ENCODE results near the gene MARCHF9.
"Not testable (repeated sequence)": the region's sequence is repeated elsewhere in the genome, so short reads cannot be mapped to it uniquely, and the experiment has no call there.

Gene MARCHF9, protein sequence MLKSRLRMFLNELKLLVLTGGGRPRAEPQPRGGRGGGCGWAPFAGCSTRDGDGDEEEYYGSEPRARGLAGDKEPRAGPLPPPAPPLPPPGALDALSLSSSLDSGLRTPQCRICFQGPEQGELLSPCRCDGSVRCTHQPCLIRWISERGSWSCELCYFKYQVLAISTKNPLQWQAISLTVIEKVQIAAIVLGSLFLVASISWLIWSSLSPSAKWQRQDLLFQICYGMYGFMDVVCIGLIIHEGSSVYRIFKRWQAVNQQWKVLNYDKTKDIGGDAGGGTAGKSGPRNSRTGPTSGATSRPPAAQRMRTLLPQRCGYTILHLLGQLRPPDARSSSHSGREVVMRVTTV

DNA sequence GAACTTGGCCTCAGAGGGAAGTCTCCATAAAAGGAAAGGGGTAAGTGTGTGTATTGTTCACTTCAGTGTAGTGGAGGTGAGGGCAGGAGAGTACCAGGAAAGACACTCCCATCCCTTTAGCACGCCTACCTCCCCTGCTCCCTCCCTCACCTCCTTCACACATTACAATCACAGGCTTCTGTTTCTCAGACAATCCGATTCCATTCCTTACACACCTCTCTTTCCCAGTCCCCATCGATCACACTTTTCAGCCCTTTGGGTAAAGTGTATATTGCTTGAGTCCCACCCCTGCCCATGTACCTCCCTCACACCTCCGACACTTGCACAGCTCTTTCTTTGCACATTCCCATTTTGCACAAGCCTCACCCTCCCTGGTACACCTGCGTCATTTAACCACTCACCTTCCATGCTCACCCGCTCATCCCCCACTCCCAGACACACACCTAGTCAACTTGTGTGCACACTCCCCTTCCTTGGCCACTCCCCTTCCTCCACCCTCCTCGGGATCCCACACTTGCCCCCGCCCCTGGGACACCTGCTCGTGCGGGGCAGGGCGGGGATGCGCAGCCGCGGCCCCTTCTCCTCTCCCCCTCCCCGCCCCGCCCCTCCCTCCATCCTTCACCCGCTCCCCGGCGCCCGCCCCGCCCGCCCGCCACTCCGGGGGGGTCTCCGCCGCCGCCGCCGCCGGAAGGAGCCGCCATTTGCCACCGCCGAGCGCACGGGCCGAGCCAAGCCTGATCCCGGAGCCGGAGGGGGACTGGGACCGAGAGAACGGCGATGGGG, at the start of gene MARCHF9:
MARCHF9 (plus strand) TSS at position 693 of the 783 bp plus-strand sequence. CDS start 426 bp downstream, outside the sequence.
- peak; percentile 91 to 94 for DNase-seq

DNA sequence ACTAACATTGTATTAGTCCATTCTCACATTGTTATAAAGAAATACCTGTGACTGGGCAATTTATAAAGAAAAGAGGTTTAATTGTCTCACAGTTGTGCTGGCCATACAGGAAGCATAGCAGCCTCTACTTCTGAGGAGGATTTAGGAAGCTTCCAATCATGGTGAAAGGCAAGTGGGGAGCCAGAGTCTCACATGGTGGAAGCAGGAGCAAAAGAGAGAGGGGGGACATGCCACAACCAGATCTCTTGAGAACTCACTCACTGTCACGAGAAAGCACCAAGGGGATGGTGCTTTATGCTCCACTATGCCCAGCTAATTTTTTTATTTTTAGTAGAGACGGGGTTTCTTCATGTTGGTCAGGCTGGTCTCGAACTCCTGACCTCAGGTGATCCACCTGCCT, 47.7 kb upstream of the MARCHF9 start:
- no peak for DNase-seq

DNA sequence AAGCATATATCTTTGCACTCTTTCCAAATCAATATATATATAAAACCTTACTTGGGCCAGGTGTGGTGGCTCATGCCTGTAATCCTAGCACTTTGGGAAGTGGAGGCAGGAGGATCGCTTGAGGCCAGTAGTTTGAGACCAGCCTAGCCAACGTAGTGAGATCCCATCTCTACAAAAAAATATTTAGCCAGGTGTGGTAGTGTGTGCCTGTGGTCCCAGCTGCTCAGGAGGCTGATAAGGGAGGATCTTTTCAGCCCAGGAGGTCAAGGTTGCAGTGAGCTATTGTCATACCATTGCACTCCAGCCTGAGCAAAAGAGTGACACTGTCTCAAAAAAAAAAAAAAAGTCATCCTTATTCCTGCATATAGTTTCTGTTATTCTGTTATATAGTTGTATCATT, 46.6 kb upstream of the MARCHF9 start:
- no peak for DNase-seq

DNA sequence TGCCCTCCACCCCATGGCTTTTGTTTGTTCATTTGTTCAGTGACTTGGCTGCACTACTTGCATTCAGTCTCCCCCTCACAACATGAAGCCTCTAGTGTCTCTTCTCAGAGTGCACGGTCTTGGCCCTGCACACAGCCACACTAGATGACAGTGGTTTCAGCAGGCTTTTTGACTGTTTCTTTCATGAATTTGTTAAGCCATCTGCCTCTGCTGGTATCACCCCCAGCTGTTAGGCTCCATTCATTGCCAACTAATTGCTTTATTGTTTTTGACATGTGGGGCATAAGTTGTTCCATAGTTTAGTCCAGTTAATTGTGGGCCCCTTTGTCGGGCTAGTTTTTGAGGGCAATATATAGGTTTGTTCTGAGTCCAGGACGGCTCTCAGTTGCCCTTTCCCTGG, 42.2 kb upstream of the MARCHF9 start:
- DNase-seq: no peak

DNA sequence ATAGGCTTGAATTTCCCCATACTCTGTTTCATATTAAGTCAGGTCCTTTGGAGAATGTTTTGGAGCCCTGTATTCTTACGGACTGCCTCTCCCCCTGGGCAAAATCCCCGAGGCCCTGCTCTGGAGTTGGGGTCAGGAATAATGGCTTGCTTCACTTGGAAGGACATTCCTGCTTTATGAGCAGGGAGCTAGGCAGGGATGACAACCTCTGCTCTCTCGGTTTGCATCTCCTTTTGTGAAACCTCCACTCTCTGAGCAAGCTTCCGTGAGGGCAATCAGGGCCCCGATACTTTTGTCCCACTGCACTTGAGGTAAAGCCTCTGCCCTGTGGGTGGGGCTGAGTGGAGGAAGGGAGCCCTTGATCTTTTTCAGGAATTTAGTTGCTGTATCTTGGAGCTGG, 41.7 kb upstream of the MARCHF9 start:
- DNase-seq: no peak

DNA sequence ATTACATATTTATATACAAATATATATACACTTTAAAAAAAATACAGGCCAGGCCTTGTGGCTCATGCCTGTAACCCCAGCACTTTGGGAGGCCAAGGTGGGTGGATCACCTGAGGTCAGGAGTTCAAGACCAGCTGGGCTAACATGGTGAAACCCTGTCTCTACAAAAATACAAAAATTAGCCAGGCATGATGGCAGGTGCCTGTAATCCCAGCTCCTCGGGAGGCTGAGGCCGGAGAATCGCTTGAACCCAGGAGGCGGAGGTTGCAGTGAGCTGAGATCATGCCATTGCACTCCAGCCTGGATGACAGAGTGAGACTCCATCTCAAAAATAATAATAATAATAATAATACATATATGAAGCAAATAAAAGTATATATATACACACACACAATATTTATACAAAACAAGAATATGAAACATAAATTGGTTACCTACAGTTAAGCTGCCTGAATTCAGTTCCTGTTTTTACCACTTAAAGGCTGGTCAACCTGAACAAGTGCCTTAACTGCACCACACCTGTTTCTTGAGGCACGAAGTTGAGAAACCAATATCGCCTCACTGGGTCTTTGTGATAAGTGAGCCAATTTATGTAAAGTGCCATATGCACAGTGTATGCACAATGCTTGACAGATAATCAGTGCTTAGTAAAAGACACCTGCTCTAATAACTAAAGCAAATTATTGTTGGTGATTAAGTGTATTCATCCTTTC, 39.7 kb upstream of the MARCHF9 start:
- DNase-seq: not testable (repeated sequence)

DNA sequence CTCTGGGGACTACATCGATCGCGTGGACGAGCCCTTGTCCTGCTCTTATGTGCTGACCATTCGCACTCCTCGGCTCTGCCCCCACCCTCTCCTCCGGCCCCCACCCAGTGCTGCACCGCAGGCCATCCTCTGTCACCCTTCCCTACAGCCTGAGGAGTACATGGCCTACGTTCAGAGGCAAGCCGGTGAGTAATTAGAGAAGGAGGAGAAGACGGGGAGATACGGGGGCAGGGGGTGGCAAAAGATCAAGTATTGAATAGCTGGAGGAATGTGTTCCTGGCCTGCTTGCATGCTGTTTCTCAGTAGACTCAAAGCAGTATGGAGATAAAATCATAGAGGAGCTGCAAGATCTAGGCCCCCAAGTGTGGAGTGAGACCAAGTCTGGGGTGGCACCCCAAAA, 39.1 kb upstream of the MARCHF9 start:
- DNase-seq: no peak

DNA sequence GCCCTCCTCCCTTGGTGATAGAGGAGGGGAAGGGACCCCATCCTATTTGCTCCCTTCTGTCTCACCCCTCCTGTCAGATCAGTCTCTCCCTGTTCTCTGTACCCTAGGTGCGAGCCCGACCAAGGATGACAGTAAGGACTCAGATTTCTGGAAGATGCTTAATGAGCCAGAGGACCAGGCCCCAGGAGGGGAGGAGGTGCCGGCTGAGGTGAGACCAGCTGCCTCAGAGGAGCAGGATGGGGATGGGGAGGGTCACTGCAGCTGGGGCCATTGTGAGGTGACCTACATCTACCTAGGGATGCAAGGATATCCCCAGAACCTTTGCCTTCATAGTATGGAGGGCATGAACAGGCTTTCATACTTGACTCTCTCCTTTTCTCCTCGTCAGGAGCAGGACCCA, 38.6 kb upstream of the MARCHF9 start:
- no peak for DNase-seq

DNA sequence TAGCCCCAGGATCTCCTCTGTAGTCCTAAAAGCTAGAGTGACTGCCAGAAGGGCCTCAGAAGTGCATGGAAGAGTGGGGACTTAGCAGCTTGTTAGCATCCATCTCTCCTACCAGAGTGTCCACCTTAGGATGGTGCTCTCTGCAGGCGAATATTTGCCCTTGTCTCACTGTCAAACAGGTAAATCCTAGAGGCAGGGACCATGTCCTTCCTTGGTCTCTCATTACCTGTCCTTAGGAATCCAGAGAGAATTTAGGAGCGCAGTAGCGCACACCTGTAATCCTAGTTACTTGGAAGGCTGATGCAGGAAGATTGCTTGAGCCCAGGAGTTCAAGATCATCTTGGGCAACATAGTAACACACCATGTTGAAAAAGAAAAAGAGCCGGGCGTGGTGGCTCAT, 37.8 kb upstream of the MARCHF9 start:
- no peak for DNase-seq

DNA sequence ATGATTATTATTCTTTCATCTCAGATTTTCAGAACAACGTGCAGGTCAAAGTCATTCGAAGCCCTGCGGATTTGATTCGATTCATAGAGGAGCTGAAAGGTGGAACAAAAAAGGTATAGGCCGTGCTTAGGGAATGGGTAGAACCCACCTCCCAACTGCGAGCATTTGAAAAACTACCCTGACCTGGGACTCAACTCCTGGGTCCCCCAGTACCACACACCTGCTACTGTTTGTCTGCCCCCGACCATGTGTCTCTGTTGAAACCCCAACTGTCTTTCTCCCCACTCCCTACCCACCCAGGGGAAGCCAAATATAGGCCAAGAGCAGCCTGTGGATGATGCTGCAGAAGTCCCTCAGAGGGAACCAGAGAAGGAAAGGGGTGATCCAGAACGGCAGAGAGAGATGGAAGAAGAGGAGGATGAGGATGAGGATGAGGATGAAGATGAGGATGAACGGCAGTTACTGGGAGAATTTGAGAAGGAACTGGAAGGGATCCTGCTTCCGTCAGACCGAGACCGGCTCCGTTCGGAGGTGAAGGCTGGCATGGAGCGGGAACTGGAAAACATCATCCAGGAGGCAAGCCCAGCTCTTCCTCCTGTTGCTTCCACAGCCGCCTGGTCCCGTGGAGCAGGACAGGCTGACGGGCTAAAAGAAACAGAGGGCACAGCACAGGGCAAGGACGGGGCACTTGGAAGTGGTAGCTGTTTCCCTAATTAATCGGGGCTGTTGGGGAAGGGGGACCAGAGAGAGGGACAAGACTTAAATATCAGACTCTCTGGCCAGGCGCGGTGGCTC, 36.9 kb upstream of the MARCHF9 start:
- no peak for DNase-seq

DNA sequence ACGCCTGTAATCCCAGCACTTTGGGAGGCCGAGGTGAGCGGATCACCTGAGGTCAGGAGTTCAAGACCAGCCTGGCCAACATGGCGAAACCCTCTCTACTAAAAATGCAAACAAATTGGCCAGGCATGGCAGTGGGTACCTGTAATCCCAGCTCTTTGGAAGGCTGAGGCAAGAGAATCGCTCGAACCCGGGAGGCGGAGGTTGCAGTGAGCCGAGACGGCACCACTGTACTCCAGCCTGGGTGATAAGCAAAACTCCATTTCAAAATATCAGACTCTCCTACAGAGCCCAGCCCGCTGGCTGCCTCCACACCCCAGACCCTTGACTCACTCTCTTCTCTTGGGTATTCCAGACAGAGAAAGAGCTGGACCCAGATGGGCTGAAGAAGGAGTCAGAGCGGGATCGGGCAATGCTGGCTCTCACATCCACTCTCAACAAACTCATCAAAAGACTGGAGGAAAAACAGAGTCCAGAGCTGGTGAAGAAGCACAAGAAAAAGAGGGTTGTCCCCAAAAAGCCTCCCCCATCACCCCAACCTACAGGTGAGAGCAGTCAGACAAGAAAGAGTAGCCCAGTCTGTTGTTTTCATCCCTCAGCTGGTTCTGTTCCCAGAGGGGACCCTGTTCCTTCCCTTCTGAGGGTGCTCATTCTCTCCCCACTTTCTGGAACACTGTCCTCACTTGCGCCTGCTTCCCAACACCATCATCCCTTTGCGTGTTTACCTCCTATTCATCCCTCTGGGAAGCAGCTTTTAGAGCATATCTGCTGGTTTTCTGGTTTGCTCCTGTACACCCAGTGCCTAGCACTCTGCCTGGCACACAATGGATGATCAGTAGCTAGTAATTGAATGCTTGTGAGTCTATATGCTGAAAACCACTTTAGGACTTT, 36.0 kb upstream of the MARCHF9 start:
- DNase-seq: no peak

DNA sequence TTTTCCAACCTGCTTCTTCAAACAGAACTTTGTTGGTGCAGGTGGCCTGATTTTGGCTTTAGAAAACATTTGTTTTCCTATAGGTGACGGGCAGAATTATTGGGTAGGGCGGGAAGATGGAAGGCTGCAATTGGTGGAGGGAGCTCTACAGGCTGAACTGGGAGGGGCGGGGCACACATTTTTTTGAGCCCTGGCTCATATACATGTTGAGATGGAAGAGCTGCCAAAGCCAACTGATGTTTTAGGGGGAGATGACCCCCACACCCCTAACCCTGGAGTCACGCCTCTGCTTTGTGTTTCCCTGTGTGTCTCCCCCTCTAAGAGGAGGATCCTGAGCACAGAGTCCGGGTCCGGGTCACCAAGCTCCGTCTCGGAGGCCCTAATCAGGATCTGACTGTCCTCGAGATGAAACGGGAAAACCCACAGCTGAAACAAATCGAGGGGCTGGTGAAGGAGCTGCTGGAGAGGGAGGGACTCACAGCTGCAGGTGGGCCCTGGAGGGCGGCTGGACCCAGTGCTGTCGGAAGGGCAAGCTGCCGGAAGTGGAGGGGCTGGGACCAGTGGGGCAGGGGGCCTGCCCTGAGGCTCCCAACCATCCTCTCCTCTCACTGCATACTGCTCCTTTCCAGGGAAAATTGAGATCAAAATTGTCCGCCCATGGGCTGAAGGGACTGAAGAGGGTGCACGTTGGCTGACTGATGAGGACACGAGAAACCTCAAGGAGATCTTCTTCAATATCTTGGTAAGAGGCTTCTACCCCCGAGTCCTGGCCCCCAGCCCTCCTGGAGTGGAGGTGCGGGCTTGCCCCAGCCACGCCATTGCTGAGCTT, 34.9 kb upstream of the MARCHF9 start:
- DNase-seq: no peak

DNA sequence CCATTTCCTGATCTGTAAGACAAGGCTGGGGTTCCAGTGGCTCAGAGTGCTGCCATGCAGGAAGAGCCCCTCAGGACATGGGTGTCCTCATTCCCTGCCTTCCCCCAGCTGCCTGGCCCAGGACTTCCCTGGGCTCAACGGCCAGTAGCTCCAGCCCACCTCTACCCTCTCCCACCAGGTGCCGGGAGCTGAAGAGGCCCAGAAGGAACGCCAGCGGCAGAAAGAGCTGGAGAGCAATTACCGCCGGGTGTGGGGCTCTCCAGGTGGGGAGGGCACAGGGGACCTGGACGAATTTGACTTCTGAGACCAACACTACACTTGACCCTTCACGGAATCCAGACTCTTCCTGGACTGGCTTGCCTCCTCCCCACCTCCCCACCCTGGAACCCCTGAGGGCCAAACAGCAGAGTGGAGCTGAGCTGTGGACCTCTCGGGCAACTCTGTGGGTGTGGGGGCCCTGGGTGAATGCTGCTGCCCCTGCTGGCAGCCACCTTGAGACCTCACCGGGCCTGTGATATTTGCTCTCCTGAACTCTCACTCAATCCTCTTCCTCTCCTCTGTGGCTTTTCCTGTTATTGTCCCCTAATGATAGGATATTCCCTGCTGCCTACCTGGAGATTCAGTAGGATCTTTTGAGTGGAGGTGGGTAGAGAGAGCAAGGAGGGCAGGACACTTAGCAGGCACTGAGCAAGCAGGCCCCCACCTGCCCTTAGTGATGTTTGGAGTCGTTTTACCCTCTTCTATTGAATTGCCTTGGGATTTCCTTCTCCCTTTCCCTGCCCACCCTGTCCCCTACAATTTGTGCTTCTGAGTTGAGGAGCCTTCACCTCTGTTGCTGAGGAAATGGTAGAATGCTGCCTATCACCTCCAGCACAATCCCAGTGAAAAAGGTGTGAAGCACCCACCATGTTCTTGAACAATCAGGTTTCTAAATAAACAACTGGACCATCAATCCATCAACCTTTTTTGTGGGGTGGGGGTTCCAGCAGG, 34.0 kb upstream of the MARCHF9 start:
- no peak for DNase-seq

DNA sequence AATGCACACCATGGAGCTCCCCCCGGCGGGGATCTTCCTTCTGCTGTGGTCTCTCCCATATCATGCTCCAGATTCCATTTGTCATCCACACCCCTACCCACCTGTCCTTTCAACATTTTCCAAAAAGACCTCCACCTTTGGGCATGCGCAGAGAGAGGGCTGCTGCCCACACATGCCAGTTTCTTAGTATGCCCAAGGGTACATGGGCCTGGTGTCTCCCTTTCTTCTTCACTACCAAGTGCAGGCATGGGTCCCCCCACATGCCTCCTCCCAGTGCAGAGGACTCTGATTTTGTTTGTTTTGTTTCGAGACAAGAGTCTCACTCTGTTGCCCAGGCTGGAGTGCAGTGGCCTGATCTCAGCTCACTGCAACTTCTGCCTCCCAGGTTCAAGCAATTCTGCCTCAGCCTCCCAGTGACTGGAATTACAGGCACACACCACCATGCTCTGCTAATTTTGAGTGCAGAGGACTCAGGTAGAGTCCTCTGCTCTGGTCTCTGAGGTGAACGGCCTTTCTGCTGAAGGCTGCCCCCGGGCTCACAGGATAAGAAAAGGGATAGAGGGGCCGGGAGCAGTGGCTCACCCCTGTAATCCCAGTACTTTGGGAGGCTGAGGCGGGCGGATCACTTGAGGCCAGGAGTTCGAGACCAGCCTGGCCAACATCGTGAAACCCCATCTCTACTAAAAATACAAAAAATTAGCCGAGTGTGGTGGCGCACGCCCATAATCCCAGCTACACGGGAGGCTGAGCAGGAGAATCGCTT, 32.9 kb upstream of the MARCHF9 start:
- DNase-seq: not testable (repeated sequence)

DNA sequence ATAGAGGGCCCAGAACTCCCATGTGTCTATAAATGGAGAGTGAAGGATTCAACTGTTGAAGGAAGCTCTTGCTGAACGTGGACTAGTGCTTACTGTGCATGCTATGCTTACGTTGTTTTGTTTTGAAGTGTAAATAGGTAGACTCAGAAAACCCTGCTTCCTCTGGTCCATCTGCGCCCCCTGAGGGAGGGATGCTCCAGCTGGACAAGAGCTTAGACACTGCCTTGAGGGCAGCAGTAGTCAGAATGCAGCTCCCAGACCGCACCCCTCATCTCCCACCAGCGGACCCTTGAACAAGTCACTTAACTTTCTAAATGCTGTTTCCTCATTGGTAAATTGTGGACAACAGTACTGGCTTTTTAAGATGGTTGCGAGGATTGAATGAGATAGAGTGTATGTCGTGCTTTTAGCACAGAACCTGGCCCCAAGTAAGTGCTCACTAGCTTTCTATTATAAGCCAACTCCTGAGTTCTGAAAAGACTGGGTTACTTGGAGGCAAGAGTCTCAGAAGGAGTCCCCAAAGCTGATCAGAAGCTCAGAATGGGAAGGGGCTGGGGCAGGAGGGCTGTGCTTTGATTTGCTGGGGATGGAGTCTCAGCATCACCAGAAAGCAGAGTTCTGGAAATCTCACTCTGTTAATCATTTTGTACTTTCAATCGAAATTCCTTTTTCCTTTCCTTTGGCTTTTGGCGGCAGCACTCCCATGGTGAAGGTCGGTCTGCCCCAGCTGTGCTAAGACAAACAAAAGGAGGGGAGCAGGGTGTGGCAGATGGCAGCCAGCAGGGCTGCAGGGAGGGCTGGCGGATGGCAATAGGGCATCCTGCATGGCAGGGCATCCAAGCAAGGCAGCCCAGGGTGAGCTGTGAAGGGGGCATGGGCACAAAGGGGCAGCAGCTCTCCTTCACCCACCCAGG, 31.9 kb upstream of the MARCHF9 start:
- DNase-seq: no peak

DNA sequence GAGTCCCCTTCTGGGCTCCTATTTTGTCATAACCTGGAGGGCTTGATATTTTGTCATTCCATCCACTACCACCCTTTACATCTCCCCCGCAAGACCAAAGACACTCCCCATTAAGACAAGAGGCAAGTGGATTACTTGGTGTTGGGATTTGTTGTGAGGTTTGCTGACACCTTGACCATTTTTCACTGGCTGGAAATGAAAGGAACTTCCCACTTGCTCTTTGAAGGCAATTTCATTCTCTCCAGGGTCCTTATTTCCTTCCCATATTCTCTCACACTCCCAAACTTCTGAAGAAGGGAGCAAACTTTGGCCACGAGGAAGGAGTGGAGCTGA, 31.3 kb upstream of the MARCHF9 start:
- no peak for DNase-seq

DNA sequence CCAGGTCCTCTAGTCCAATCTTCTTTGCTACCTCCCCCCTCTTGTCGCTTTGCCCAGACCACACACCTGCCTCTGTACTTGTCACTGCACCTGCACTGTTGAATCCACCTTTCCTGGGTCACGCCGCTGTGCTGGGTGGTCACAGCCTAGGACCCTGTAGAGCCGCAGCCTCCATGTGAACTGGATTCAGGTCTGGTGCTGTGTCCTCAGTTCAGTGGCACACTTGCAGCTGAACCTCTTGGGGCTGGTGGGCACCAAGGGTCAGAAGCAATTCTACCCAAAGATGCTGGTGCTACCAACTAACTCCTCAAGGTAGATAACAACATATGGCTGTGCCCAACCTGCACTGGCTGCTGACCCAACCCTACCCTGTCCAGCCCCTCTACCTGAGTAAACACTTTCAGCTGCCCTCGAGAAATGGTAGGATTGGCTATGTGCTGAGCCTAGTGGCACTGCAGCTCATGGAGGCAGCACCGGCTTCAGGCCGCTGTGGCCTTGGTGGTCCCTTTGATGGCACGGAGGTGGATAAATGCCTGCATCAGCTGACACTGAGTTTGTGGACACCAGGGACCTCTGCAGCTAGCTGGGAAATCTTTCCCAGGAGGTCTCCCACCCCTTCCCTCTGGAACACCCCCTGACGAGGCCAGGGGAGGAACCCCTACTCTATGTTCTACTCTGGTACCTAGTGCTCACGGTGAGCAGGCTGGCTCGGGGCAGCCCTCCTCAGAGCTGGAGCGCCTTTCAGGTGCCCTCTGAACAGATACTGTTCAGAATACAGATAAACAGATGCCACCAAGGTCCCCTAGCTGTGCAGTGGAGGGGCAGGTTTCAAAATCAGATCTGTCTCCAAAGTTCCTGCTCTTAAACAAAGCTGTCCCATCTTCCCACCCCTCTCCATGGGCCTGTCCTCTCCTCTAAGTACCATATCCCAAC, 30.6 kb upstream of the MARCHF9 start:
- DNase-seq: no peak
